Fibroblast of pulmonary artery (primary cell): ENCODE results near the gene GPR135.

ENCODE experiments used
- DNase-seq: peaks from one replicate; pipeline ENCODE4 v3.0.0-alpha.2; 2010; ENCODE audit warnings: low read depth
- H3K4me3 ChIP-seq: replicated peaks from 2 replicates; pipeline ENCODE4 v1.5.1; 2011; ENCODE audit warnings: low read depth, mild to moderate bottlenecking, control low read depth, low read length, moderate library complexity
- TF ChIP-seq, protein P1 (sequence below): IDR thresholded peaks from 2 replicates; pipeline ENCODE4 v1.5.1; 2011; ENCODE audit warnings: mild to moderate bottlenecking, control low read depth, low read length, inconsistent platforms; ENCODE audit errors: missing control alignments

GPR135 gene

DNA sequence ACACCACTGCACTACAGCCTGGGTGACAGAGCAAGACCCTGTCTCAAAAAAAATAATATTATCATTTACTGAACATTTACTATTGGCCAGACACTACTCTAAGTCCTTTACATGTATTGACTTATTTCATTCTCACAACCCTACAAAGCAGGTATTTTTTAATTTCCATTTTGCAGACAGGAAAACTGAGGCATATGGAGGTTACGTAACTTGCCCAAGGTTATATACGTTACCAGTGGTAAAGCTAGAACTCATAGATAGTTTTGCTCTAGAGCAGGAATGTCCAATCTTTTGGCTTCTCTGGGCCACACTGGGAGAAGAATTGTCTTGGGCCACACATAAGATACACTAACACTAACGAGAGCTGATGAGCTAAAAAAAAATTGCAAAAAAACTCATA is 13.4 kb upstream of the GPR135 start:
- TF ChIP-seq, protein P1, sequence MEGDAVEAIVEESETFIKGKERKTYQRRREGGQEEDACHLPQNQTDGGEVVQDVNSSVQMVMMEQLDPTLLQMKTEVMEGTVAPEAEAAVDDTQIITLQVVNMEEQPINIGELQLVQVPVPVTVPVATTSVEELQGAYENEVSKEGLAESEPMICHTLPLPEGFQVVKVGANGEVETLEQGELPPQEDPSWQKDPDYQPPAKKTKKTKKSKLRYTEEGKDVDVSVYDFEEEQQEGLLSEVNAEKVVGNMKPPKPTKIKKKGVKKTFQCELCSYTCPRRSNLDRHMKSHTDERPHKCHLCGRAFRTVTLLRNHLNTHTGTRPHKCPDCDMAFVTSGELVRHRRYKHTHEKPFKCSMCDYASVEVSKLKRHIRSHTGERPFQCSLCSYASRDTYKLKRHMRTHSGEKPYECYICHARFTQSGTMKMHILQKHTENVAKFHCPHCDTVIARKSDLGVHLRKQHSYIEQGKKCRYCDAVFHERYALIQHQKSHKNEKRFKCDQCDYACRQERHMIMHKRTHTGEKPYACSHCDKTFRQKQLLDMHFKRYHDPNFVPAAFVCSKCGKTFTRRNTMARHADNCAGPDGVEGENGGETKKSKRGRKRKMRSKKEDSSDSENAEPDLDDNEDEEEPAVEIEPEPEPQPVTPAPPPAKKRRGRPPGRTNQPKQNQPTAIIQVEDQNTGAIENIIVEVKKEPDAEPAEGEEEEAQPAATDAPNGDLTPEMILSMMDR = no peak
- DNase-seq = no peak
- no peak overlapping the region for H3K4me3 ChIP-seq

DNA sequence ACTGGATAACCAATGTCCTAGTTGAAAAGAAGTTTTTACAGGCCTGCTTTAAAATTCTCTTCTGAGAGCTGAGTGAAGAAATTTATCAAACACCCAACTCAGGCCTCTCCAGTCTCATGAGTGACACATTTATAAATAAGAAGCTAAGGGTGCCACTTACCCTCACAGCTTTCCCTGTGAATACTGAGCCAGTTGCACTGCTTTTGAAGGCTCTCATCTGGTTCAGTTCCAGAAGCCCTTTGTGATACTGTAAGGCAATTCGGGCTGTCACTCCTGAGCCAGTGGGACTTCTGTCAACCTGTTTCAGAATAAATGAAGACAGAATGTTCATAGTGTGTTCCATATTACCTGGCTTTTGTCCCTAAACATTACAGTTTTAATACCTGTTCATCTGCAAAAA is 10.5 kb upstream of the GPR135 start:
- TF ChIP-seq, protein P1 = no peak
- no peak overlapping the region for H3K4me3 ChIP-seq
- no peak for DNase-seq

DNA sequence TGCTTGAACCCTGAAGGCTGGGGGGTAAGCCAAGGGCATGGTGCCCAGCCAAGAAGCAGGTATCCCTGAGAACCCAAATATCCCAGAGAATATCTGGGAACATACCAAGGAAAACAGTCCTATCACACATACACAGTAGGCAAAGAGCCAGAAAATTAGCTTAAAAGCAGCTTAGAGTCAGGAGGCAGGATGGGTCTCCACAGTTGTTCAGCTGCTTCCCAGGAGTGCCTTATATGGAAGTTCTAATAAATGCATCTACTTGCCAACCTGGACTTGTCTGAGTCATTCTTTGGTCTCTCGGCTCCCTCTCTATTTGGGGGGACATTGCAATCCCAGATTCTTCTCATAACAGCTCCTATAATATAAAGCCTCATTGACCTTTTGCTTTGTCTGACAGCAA is 9.0 kb upstream of the GPR135 start:
- TF ChIP-seq, protein P1 = no peak
- DNase-seq = peak; percentile 76
- H3K4me3 ChIP-seq = no peak overlapping the region

DNA sequence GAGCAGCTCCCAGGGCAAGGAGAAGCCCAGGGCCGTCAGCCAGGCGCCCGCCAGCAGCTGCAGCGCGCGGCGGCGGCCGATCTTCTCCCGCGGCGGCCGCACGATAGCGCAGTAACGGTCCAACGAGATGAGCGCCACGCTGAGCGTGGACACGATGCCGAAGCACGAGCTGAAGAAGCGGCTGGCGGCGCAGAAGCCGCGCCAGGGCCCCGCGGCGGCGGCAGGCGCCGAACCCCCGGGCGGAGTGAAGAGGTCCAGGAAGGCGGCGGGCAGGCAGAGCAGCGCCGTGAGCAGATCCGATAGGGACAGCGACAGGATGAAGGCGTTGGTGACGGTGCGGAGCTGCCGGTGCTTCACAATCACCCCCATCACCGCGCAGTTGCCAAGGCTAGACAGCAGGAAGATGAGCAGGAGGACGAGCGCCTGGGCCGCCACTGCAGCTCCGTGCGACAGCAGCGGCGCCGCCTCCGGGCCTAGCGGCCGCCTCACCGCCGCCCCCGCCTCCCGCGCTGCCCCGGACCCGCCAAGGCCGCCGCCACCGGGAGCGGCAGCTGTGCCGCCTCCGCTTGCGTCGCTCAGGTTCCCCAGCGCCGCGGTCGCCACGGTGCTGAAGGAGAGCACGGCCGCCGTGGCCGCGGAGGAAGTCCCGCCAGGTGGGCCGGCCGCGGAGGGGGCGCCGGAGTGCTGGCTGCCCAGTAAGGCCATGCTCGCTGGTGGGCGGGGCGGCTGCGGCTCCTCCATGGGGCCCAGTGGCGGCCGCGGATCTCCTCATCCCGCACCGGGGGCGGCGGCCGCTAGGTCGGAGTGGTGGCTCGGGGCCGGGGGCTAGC is 479 bp downstream of the GPR135 start:
- TF ChIP-seq, protein P1 = no peak
- DNase-seq = peak; percentile 51
- H3K4me3 ChIP-seq = peak overlapping the region; percentile 56

DNA sequence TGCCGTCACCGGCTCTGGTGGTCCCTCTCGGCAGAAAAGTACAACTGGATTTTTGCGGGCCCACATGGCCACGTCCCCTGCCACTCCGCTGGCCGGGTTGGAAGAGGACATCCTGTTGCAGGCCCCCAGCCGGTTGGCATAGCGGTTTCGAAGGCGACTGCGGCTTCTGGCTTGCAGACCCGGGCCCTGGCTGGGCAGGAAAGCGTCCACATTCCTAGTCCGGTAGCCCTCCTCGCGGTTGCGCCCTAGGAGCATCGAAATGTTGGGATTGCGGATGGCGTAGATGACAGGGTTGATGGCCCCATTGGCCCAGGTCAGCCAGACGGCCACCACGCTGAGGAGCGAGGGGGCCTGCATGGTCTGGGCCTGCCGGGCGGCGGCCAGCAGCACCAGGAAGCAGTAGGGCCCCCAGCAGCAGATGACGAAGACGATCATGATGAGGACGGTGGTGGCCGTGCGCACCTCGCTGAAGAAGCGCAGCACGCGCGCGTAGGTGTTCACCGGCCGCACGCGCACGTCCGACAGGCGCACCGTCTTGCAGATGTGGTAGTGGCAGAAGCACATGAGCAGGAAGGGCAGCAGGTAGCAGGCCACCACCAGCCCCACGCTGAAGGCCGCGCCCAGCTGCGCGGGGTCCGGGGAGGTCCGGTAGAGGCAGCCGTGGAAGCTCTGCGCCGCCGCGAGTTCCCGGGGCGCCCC is 1.2 kb downstream of the GPR135 start:
- peak overlapping the region; percentile 56 for H3K4me3 ChIP-seq
- TF ChIP-seq, protein P1 = no peak
- no peak for DNase-seq

DNA sequence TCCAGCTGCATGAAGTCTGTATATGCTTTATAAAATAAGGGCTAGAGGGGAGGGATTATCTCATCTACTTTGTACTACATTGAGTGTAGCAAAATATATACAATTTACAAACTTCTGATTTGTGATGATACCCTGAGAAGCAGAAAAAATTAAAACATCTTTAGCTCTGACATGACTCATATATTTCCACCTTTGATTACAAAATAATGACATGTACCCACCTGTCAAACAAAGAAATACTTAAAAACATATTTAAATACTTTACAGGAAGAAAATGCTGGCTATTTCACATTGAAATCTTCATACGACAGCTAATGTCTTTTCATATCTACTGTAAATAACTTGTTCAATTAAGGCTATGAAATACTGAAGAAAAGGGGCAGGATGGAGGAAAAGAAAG is 3.3 kb downstream of the GPR135 start:
- no peak overlapping the region for H3K4me3 ChIP-seq
- no peak for DNase-seq
- TF ChIP-seq, protein P1 = no peak
